Activated T-cell treated with anti-CD3 and anti-CD28 coated beads for 1 hour (primary cell): ENCODE data around the gene TEPSIN.

Experiments used
- DNase-seq: peaks from one replicate; pipeline ENCODE4 v3.0.0-alpha.2; 2020; ENCODE audit warnings: low read depth

The TEPSIN gene

DNA sequence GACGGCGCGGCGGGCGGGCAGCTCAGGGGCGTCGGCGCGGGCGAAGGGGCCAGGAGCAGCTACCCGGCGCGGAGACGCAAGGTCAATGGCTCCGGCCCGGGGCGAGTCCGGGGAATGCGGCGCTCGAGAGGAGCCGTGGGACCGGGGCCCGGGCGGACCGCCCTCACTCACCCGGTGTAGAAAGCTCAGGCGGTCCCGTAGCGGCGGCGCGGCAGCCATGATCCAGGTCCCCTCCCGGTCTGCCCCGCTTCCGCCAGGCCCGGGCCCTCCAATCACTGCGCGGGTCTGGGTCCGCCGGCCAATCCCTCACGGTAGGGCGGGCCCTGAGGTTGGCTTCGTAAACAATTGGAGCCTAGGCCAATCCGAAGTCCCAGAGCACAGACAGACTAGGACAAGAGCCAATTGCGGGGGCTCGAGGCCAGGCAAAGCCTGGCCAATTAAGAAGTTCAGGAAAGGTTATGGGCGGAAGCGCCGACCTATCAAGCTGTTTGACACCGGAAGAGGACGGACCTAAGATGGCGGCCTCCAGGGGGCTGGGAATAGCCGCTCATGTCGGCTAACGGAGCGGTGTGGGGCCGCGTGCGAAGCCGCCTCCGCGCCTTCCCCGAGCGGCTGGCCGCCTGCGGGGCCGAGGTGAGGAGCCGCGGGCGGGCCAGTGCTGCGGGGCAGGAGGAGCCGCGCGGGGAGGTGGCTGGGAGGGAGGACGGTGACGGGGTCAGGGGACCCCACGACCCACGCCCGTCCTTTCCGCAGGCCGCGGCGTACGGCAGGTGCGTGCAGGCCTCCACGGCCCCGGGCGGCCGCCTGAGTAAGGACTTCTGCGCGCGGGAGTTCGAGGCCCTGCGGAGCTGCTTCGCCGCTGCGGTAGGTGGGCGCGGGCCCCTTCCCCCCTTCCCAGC is at the start of gene TEPSIN, which contains the start of gene NDUFAF8:
Gene TEPSIN, minus strand, starts transcription at position 241 of the 899 bp plus-strand sequence. Its CDS starts 22 bp downstream, at position 219.
Gene NDUFAF8, plus strand, starts transcription at position 504 of the 899 bp plus-strand sequence. Its CDS starts 46 bp downstream, at position 550.
- peak; percentile 90 for DNase-seq

DNA sequence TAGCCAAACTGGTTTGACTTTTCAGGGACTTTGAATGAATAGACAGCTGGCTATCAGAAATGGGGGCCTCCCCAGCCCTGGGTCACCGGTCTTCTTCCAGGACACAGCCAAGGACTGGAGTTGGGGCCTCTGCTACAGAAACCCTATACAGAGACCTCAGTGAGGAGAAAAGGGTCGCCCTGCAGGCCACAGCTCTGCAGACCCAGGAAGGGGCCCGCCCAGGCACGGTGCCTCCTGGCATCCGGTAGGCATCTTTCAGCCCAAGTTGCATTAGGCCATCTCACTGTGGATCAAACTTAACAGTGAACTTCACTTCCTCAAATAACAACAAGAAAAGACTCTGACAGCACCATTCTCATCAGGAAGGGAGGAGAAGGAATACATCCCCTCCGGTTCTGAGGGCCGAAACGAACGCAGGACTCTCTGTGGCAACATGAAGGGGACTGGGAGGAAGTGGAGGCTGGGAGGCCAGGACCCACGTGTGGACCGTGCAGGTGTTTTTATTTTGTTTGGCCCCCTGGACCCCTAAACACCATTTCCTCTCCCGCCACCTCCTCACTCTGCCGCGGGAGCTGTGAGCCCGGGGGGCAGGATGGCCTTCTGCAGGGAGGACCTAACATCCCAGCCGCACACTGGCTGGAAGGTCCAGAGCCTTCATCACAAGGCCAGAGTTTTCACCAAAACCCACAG is 49.0 kb upstream of the TEPSIN start:
- no peak for DNase-seq

DNA sequence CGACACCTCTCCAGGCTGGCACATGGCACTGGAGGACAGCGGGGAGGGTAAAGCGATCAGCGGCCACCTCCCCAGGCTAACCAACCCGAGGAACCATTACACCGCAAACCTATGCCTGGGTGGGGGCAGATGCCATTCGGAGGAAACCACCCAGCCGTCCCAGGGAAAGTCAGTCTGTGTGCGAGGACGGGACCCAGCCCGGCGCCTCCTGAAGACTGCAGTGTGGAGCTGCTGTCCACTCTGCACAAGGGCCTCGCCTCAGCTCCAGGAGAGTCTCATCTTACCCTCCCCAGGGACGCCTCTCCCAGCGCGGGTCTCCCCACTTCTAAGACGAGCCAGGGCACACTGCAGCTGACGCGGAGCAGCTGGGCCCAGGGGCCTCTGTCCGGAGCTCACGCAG is 48.3 kb upstream of the TEPSIN start:
- DNase-seq = no peak

- DNase-seq = no peak
Observed at GRCh38 chr17:81286491-81287145, 47.8 kb upstream of the TEPSIN start.

DNA sequence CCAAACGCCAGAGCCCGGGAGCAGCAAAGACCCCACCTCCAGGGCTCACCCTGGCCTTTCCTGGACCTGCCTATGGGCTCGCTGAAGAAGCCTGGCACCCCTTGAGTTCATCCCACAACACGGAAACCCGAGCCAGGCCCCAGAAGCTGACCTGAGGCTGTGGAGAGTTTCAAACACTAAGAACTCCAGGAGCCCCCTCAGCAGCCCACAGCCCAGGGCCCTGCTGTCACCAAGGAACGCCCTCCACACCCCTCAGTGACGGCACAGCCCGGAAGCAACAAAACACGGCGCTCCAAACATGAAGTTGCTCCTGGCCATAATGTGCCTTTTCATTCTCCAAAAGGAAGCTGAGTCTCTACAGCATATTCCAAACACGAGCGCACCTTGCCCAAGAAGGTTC is 47.0 kb upstream of the TEPSIN start:
- no peak for DNase-seq

DNA sequence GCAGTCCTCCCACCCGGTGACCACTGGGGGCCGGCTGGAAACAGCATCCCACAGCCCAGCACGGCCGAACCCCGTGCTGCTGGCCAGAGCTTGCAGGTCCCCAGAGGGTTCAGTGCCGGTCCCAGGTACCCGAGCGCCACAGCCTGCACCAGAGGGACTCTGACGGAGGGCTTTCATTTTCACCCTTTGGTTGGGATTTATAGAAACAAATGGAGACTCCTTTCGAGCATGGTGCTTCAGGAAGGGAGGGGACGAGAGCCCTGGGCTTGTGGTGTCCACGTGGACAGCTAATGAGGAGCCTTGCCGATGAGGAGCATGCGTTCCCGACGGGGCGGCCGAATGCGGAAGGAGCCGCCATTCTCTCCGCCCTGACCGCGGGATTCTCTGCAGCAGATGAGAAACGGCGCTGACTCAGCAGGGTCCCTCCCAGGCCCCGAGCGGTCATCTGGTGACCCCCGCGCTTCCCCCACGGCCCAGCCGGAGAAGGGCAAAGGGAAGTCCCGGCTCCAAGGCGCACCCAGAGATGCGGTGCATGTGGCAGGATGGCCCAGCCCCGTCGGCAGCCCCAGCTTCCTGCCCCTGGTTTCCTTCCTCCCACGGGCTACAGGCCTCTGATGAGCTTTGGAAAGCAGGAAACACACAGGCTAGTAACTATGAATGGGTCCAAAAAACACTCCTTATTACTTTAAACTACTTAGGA is 46.5 kb upstream of the TEPSIN start:
- peak; percentile 33 for DNase-seq

GRCh38 chr17:81282876-81283275 is 44.0 kb upstream of the TEPSIN start:
- DNase-seq = no peak

DNA sequence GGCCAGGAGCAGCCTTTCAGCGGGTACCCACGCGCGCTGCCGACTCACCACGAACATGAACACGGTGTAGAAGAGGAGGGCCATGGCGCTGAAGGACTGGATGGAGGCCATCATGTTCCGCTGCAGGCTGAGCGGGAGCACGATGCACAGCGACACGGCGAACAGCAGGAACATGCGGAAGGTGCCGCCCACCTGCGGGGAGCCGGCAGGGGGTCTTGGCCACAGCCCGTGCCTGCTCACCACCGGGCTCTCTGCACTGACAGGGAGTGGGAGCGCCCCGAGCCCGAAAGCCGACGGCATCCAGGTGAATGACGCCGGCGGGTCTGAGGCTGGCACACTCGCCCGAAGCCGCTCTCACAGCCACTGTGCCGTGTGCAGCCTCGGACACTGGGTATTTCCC is 43.3 kb upstream of the TEPSIN start:
- no peak for DNase-seq

- no peak for DNase-seq
Observed at GRCh38 chr17:81280571-81280970, 41.7 kb upstream of the TEPSIN start.

DNA sequence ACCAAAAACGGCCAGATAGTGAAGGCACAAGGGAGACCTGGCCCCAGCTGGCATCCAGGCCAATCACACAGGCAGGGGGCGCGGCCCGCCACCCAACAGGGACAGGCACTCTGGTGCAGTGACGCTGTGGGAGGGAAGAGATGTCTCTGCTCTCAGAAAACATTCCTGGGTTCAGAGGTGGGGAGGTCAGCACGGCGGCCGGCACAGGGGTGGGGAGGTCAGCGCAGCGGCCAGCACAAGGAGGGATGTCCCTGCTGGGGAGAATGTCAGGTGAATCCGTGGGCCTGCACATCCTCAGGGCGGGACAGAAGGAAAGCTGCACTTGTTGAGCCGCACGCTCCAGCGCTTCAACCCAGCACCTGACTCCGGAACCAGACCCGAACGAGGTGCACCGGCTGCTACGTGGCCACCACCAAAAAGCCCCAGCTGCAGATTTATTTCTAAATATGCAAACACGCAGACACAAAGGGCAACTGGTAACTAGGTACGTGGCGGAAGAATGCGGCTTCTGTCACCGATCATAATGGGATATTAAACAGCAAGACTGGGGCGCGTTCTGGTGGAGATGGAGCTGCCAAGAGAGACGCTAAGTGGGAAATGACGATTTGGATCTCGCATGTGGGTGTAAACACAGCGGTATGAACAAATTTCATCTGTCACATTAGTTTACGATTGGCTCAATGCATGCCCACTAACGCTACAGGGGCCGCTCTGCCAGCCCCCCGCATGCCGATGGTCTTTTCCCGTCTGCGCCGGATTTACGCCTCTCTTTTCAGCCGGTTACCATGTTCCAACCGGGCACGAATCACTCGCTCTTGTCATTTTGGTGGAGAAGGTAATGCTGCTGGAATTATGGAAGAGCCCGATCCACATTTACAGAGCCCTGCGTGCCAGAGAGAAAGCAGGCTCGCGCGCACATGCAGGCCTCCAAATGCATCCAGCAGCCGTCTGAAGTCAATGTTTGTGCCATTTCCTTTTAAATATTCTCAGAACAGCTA is 40.7 kb upstream of the TEPSIN start:
- DNase-seq = no peak

DNA sequence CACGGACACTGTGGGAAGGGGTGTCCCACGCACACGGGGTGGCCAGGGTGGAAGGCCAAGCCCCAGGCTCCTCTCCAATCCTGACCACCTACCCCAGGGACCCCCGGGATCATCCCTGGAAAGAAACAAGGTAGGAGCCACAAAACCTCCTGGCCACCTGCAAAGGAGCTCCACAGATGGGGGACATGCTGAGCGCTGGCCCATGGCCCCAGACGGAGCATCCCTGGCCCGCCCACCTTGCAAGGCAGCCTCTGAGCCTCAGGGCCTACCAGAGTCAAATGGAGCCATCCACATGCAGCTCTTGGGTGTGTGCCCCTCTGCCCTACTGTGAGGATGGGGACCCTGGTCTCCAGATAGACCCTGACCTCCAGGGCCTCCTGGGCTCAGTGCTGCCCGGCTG is 40.0 kb upstream of the TEPSIN start:
- DNase-seq = no peak

- no peak for DNase-seq
Observed at GRCh38 chr17:81277946-81278693, 39.3 kb upstream of the TEPSIN start.

GRCh38 chr17:81277421-81277820 is 38.6 kb upstream of the TEPSIN start:
- no peak for DNase-seq

DNA sequence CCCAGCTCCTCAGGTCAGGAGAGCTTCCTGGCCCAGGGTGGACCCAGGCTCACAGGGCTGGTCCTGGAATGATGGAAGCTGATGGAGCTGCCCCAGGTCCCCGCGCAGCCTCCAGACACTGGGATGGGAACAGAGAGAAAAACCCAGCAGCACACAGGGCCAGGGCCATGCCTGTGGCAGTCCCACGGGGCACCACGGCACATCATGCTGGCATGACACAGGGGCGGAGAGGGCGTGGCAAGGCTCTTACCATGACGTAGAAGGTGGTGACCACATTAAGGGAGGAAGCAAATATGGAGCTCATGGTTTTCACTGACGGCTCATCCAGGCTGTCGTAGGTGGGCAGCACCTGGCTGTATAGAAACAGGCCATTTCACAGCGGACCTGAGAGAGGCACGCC is 37.9 kb upstream of the TEPSIN start:
- no peak for DNase-seq

DNA sequence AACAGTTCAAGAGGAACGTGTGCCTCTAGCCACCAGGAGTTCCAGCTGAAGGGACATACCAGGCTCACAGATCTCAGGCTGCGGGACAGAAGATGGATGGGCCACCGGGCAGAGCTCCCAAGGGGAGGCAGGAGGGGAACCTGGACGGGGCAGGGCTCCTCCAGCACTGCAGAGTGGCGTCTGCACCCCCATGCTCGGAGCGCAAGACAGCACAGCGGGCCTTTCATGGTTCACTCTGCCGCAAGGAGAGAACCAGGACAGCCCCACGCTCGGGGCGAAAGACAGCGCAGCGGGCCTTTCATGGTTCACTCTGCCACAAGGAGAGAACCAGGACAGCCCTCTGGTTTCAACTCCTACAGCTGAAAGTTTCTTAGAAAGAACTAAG is 35.6 kb upstream of the TEPSIN start:
- no peak for DNase-seq

- no peak for DNase-seq
Observed at GRCh38 chr17:81273698-81274470, 35.0 kb upstream of the TEPSIN start.

DNA sequence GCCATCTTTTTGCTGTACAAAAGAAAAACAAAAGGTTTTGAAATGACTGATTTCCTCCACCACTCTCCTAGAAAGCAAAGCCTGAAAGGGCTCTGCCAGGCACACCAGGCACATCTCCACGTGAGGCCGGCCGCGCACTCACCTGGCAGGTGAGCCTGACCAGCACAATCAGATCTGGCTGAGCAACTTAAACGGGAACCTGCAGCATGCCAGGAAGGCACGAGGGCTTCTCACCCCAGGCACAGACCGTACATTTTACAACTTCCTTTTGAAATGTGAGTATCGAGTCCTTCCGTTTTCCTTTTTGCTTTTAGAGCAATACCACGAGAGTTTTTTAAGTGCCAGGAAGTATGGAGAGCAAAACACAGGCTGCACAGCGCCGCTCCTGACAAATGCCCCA is 33.8 kb upstream of the TEPSIN start:
- DNase-seq = no peak

- DNase-seq = no peak
Observed at GRCh38 chr17:81271226-81271625, 32.4 kb upstream of the TEPSIN start.

DNA sequence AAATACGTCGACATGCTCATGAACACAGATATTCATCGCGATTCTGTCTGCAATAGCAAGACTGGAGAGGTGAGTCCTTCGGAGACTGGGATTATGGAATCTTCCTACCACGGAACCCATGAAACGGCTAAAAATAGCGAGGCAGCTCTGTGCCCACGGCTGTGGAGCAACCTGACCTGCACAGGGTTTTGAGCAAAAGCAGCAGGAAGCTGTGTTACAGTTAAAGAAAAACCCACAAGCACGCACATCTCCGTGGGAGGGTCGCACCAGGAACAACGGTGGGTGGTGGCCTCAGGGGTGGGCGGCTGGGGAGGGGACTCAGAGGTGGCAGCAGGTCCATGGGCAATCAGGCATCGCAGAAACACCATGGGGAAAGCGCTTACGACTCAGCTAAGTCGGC is 31.4 kb upstream of the TEPSIN start:
- DNase-seq = no peak
